Activated CD4-positive, alpha-beta T cell treated with anti-CD3 and anti-CD28 coated beads for 36 hours (primary cell): ENCODE results near the gene TREML4. TPM values are rescaled to one million over a fixed set of nuclear protein-coding genes. Genes with fewer than 3 reads are reported as not detected.

Source experiments
- ATAC-seq: fragments of 200-7000 bp; cut with Tn5 transposase; one replicate; pipeline ENCODE4 v1.10.0; 2021; ENCODE audit warnings: mild to moderate bottlenecking, moderate library complexity
- CTCF ChIA-PET: fragments of 350-600 bp; sonication (Branson Sonifier 250); formaldehyde crosslinking; loops from one replicate; lab custom pipeline; 2021; ENCODE audit warnings: antibody characterized with exemption; lab: Charles Lee
- POLR2A ChIA-PET: fragments of 350-600 bp; sonication (Branson Sonifier 250); formaldehyde crosslinking; loops from one replicate; lab custom pipeline; 2021; ENCODE audit warnings: antibody characterized with exemption, inconsistent platforms; lab: Charles Lee
- DNase-seq: peaks from one replicate; pipeline ENCODE4 v3.0.0-alpha.2; 2020
- H3K27ac Mint-ChIP-seq: one replicate; pipeline ENCODE4 v1.8.0; 2021; ENCODE audit warnings: mixed read lengths
- H3K27me3 Mint-ChIP-seq: one replicate; pipeline ENCODE4 v1.8.0; 2021; ENCODE audit warnings: mixed read lengths
- H3K36me3 Mint-ChIP-seq: one replicate; pipeline ENCODE4 v1.8.0; 2021; ENCODE audit warnings: low read depth, mixed read lengths
- H3K4me1 Mint-ChIP-seq: one replicate; pipeline ENCODE4 v1.8.0; 2021; ENCODE audit warnings: mixed read lengths
- H3K4me3 Mint-ChIP-seq: one replicate; pipeline ENCODE4 v1.8.0; 2021; ENCODE audit warnings: mild to moderate bottlenecking, moderate library complexity, mixed read lengths
- H3K9me3 Mint-ChIP-seq: one replicate; pipeline ENCODE4 v1.8.0; 2021; ENCODE audit warnings: low read depth, mixed read lengths
- intact Hi-C, 2 experiments: fragments of 100-400 bp; cut with DNase I in 1 of 2; cut with micrococcal nuclease in 1 of 2; formaldehyde crosslinking; loops; one replicate each; pipeline versions ENCODE4 v1.14.2 to v1.15.1; 2022 to 2024; cut with DNase I, micrococcal nuclease
- total RNA-seq, 2 experiments: library from RNA; stranded (reverse); gene quantifications; one replicate each; pipeline ENCODE4 v1.2.3, GENCODE V29; 2021

The TREML4 gene
- total RNA-seq, 2 experiments from 2014 or later: not detected

DNA sequence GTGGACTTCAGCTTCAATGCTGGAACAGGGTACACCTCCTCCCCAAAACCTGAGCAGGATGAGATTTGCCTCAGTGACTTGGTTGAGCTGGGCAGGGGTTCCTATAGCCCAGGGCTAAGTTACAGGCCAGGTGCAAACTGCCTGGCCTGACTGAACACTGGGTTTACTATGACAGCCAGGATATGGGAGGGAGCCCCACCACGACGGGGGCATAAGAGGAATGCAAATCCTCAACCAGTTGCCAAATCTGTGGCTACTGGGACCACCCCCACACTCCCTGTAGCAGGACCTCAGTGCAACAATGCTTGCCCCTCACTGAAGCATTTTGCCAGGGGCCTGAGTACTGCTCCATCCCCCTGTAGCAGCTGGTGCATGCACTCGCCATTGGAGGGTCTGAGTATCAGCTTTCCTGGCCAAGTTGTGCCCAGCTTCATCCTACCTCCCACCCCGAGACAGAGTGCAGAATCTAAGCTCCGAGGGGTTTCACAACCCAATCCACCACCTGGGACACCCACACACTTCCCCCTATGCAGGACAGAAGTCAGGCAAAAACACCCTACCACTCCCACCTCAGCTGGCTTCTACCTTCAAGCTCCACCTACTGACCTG, 27.6 kb downstream of the TREML4 start:
- Mint-ChIP-seq H3K4me3 (no peak overlapping the region), H3K27me3 (no peaks in the 10 kb centered on the region), H3K36me3 (no peaks in the 10 kb centered on the region), H3K4me1 (peaks cover 5% of the 10 kb centered on the region), H3K9me3 (no peaks in the 10 kb centered on the region), H3K27ac (no peak overlapping the region)
- DNase-seq (no peak), ATAC-seq (no peak)
- intact Hi-C loops: no loop called here
- ChIA-PET CTCF (interaction anchor here (0.6 to 1.0 kb wide), 2 partner anchors 21 to 53 kb away, joined by 3 read pairs; no protein-coding TSS in a partner anchor), POLR2A (no interaction called here)

- intact Hi-C loops: no loop called here
- ChIA-PET POLR2A (no interaction called here), CTCF (interaction anchor here (1.0 kb wide), 1 partner anchor 54 kb away, joined by 3 read pairs; no protein-coding TSS in a partner anchor)
- no peaks in the 10 kb centered on the region for H3K36me3 Mint-ChIP-seq
- no peak overlapping the region for H3K27ac Mint-ChIP-seq
- no peak for ATAC-seq
- H3K4me3 Mint-ChIP-seq: no peak overlapping the region
- peaks cover 5% of the 10 kb centered on the region for H3K4me1 Mint-ChIP-seq
- no peaks in the 10 kb centered on the region for H3K27me3 Mint-ChIP-seq
- peaks cover 4% of the 10 kb centered on the region for H3K9me3 Mint-ChIP-seq
- DNase-seq: no peak
Measured at GRCh38 chr6:41256383-41256782, 28.2 kb downstream of the TREML4 start.

DNA sequence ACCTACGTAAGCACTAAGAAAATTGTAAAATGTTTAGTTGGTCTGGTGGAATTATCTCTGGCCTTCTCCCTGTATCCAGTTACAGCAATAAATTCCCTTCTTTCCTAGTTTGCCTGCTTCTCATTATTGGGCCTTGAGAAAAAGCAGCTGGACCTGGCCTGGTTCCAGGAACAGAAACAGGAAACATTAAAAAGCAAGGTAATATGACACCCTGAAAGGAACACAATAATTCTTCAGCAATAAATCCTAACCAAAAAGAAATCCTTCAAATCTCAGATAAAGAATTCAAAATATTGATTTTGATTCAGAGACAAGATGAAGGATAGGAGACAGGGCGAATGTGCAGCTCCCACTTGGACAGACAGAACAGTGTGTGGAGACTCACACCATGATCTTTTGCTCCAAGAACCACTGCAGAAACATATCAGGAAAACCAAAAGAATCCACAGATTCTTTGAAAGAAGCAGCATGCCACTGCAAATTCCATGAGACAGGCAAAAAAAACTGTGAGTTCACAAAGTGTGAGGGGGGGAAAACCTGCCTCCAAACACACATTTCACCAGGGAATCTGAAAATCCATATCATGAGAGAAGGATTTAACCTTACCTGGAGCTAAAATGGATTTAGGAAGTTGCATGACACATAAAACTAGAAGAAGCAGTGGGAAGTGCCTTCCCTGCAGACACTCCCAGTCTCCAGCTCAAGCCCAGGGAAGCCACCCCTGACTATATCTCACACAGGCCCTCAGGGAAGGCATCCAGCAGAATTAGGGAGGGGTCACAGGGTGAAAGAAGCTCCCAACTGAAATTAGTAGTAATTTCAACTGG, 29.4 kb downstream of the TREML4 start:
- ChIA-PET POLR2A (no interaction called here), CTCF (interaction anchor here (0.7 to 1.6 kb wide), 3 partner anchors 21 to 164 kb away, joined by 3 to 4 read pairs (median 3); no protein-coding TSS in a partner anchor)
- no peak overlapping the region for H3K27ac Mint-ChIP-seq
- H3K9me3 Mint-ChIP-seq: peaks cover 14% of the 10 kb centered on the region
- H3K36me3 Mint-ChIP-seq: peaks cover 2% of the 10 kb centered on the region
- H3K4me3 Mint-ChIP-seq: no peak overlapping the region
- peaks cover 5% of the 10 kb centered on the region for H3K4me1 Mint-ChIP-seq
- intact Hi-C loops: no loop called here
- DNase-seq (no peak), ATAC-seq (no peak)
- no peaks in the 10 kb centered on the region for H3K27me3 Mint-ChIP-seq

DNA sequence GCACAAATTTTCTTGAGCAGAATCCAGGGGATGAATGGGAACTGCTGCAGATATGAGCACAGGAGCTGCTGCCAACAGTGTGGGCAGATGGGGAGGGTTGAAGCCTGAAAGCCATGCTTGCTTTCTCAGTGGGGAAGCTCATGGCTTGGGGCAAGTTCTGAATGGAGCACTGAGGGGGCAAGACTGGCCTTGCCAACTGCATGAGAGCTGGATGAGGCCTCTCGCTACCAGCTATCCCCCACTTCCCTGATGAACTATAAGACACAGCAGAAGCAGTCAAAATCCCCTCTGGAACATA, 30.0 kb downstream of the TREML4 start:
- DNase-seq: no peak
- no peaks in the 10 kb centered on the region for H3K27me3 Mint-ChIP-seq
- ChIA-PET CTCF (interaction anchor here (0.7 to 1.6 kb wide), 3 partner anchors 20 to 163 kb away, joined by 3 to 4 read pairs (median 3); no protein-coding TSS in a partner anchor), POLR2A (no interaction called here)
- ATAC-seq: no peak
- no peak overlapping the region for H3K4me3 Mint-ChIP-seq
- no peak overlapping the region for H3K27ac Mint-ChIP-seq
- peaks cover 16% of the 10 kb centered on the region for H3K9me3 Mint-ChIP-seq
- peaks cover 2% of the 10 kb centered on the region for H3K36me3 Mint-ChIP-seq
- intact Hi-C loops: no loop called here
- peaks cover 5% of the 10 kb centered on the region for H3K4me1 Mint-ChIP-seq

- ChIA-PET CTCF (interaction anchor here (0.8 kb wide), 1 partner anchor 12 kb away, joined by 3 read pairs; no protein-coding TSS in a partner anchor), POLR2A (no interaction called here)
- Mint-ChIP-seq H3K27ac (no peak overlapping the region), H3K4me3 (no peak overlapping the region), H3K27me3 (no peaks in the 10 kb centered on the region), H3K9me3 (peaks cover 22% of the 10 kb centered on the region), H3K36me3 (peaks cover 2% of the 10 kb centered on the region), H3K4me1 (no peaks in the 10 kb centered on the region)
- intact Hi-C loops: no loop called here
- ATAC-seq (no peak), DNase-seq (no peak)
Measured at GRCh38 chr6:41262401-41262800, 34.3 kb downstream of the TREML4 start.

DNA sequence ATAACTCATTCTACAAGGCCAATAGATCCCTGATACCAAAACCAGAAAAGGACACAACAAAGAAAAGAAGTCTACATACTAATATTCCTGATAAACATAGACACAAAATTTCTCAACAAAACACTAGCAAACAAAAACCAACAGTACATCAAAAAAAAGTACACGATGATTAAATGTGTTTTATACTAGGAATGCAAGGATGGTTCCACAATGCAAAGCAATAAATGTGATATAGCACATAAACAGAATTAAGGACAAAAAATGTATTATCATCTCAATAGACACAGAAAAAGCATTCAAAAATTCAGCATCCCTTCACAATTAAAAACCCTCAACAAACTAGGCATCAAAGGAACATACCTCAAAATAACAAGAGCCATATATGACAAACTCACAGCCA, 35.1 kb downstream of the TREML4 start:
- H3K4me1 Mint-ChIP-seq: no peaks in the 10 kb centered on the region
- peaks cover 22% of the 10 kb centered on the region for H3K9me3 Mint-ChIP-seq
- no peak overlapping the region for H3K4me3 Mint-ChIP-seq
- POLR2A ChIA-PET: no interaction called here
- no peaks in the 10 kb centered on the region for H3K27me3 Mint-ChIP-seq
- no peak for ATAC-seq
- CTCF ChIA-PET: no interaction called here
- peaks cover 2% of the 10 kb centered on the region for H3K36me3 Mint-ChIP-seq
- no peak overlapping the region for H3K27ac Mint-ChIP-seq
- intact Hi-C loops: no loop called here
- no peak for DNase-seq

- H3K4me1 Mint-ChIP-seq: no peaks in the 10 kb centered on the region
- H3K9me3 Mint-ChIP-seq: peaks cover 17% of the 10 kb centered on the region
- intact Hi-C loops: no loop called here
- DNase-seq: no peak
- ChIA-PET POLR2A (no interaction called here), CTCF (no interaction called here)
- no peaks in the 10 kb centered on the region for H3K27me3 Mint-ChIP-seq
- ATAC-seq: no peak
- H3K27ac Mint-ChIP-seq: no peak overlapping the region
- no peak overlapping the region for H3K4me3 Mint-ChIP-seq
- peaks cover 2% of the 10 kb centered on the region for H3K36me3 Mint-ChIP-seq
Measured at GRCh38 chr6:41266541-41266940, 38.4 kb downstream of the TREML4 start.

DNA sequence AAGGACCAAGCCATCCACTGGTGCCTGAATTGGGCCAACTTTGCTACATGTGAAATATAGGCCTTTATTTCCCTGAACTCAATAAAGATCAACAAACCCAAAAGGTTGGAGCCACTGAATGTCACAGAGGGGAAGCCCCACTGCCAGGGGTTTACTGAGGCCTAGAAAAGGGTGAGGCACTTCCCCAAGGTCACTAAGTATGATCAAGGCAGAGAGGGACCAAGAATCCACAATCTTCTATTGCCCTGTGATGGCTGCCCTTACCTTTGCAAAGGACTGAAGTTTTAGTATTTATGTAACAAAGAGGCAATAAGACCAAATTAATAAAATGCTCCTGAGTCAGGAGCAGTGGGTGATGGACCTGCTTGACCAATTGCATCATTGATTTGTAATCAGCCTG, 40.3 kb downstream of the TREML4 start:
- Mint-ChIP-seq H3K27me3 (no peaks in the 10 kb centered on the region), H3K4me3 (no peak overlapping the region), H3K4me1 (peaks cover 3% of the 10 kb centered on the region), H3K27ac (no peak overlapping the region), H3K36me3 (no peaks in the 10 kb centered on the region), H3K9me3 (peaks cover 4% of the 10 kb centered on the region)
- ATAC-seq: no peak
- no peak for DNase-seq
- intact Hi-C loops: no loop called here
- POLR2A ChIA-PET: no interaction called here
- CTCF ChIA-PET: no interaction called here

DNA sequence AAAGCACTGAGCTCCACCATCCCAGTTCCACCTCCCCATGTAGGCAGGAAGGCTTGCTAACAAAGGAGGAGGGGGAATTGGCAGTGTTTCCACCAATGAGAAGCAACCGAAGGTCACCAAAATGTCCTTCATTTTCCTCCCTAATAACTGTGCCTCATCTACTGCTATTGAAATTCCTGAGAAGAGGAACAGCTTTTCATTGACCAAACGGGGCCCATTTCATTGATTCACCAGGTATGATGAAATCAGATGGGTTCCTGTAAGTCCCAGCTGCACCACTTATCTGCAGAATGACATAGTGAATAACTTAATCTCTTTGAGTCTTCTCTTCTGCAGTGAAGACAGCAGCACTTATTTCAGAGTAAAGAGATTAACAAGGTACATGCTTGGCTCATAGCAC, 41.0 kb downstream of the TREML4 start:
- no peak overlapping the region for H3K27ac Mint-ChIP-seq
- ATAC-seq (no peak), DNase-seq (no peak)
- ChIA-PET POLR2A (no interaction called here), CTCF (interaction anchor here (1.3 kb wide), 1 partner anchor 37 kb away, joined by 3 read pairs; no protein-coding TSS in a partner anchor)
- no peaks in the 10 kb centered on the region for H3K27me3 Mint-ChIP-seq
- no peak overlapping the region for H3K4me3 Mint-ChIP-seq
- H3K36me3 Mint-ChIP-seq: no peaks in the 10 kb centered on the region
- peaks cover 3% of the 10 kb centered on the region for H3K4me1 Mint-ChIP-seq
- intact Hi-C loops: no loop called here
- no peaks in the 10 kb centered on the region for H3K9me3 Mint-ChIP-seq

DNA sequence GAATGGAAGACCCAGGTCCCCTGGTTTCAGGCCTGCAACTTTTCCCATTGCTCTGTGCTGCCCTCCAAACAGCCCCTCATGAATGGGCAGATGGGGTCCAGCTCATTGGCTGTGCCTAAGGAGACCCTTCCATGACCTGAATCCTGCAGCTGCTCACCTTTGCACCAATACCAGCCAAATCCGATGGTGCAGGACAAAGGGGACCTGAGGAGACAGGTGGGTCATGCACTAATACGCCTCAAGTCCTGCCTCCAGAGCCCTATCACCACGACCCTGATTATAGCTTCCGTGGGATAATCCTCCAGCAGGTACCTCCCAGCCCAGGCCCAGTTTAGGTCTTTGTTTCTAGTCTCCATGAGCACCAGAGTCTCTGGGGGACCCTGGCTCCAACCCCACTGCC, 41.6 kb downstream of the TREML4 start:
- Mint-ChIP-seq H3K27me3 (no peaks in the 10 kb centered on the region), H3K4me3 (no peak overlapping the region), H3K9me3 (no peaks in the 10 kb centered on the region), H3K27ac (no peak overlapping the region), H3K36me3 (no peaks in the 10 kb centered on the region), H3K4me1 (peaks cover 3% of the 10 kb centered on the region)
- ChIA-PET CTCF (interaction anchor here (1.3 kb wide), 1 partner anchor 38 kb away, joined by 3 read pairs; no protein-coding TSS in a partner anchor), POLR2A (no interaction called here)
- ATAC-seq: no peak
- DNase-seq: no peak
- intact Hi-C loops: no loop called here

DNA sequence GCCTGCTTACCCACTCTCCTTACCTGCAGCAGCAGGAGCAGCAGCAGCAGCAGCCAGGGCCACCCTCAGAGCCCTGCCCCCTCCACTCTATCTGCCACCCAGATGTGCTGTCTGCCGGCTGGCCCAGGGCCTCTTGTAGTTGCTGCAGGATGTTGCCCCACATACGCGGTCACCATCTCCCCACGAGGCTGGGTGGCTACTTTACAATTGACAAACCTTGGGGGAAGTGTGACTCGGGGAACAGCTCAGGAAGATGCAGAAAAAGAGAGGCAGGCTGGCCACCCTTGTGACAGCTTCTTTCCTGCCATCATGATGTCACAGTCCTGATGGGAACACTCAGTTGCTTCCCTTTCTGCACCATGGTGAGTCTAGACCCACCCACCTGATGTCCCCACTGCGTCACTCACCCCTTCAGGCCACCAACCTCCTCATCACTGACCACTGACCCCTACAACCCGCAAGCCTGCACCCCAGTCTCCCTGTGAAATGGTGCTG, 43.8 kb downstream of the TREML4 start:
- no peaks in the 10 kb centered on the region for H3K27me3 Mint-ChIP-seq
- peaks cover 3% of the 10 kb centered on the region for H3K4me1 Mint-ChIP-seq
- DNase-seq: peak; percentile 12
- H3K36me3 Mint-ChIP-seq: no peaks in the 10 kb centered on the region
- no peaks in the 10 kb centered on the region for H3K9me3 Mint-ChIP-seq
- POLR2A ChIA-PET: no interaction called here
- no peak overlapping the region for H3K4me3 Mint-ChIP-seq
- ATAC-seq: peak; percentile 19
- H3K27ac Mint-ChIP-seq: no peak overlapping the region
- intact Hi-C loops: no loop called here
- CTCF ChIA-PET: no interaction called here
